Loucy (cell line): ENCODE data around the gene CHL1.

ENCODE experiments used
- H2AFZ ChIP-seq: fragments of 200-600 bp; sonication (generic); 2 replicates; pipeline ENCODE4 v1.6.0; 2016; ENCODE audit warnings: antibody characterized with exemption, mild to moderate bottlenecking, low read length, moderate library complexity
- H3F3A ChIP-seq: fragments of 200-600 bp; 2 replicates; pipeline ENCODE4 v1.6.0; 2016; ENCODE audit warnings: antibody characterized with exemption, low read depth, mild to moderate bottlenecking
- H3K27me3 ChIP-seq: fragments of 200-600 bp; sonication (generic); 2 replicates; pipeline ENCODE4 v1.6.1; 2014; ENCODE audit warnings: low read length, mild to moderate bottlenecking; ENCODE audit not compliant: insufficient read depth, poor library complexity, severe bottlenecking
- H3K36me3 ChIP-seq: fragments of 200-600 bp; sonication (generic); 2 replicates; pipeline ENCODE4 v1.6.1; 2016; ENCODE audit warnings: low read length; ENCODE audit not compliant: insufficient read depth
- H3K4me1 ChIP-seq: fragments of 200-600 bp; sonication (generic); 2 replicates; pipeline ENCODE4 v1.5.1; 2014; ENCODE audit warnings: low read length, mild to moderate bottlenecking; ENCODE audit not compliant: insufficient read depth, poor library complexity, severe bottlenecking
- H3K4me2 ChIP-seq: fragments of 200-600 bp; sonication (generic); 2 replicates; pipeline ENCODE4 v1.6.0; 2014; ENCODE audit warnings: antibody characterized with exemption, low read length, low read depth, mild to moderate bottlenecking; ENCODE audit not compliant: poor library complexity, severe bottlenecking
- H3K4me3 ChIP-seq: fragments of 200-600 bp; sonication (generic); 2 replicates; pipeline ENCODE4 v1.5.1; 2014; ENCODE audit warnings: low read length, mild to moderate bottlenecking, mixed read lengths; ENCODE audit not compliant: poor library complexity, severe bottlenecking
- H3K79me2 ChIP-seq: fragments of 200-600 bp; sonication (generic); 2 replicates; pipeline ENCODE4 v1.6.1; 2014; ENCODE audit warnings: low read length; ENCODE audit not compliant: insufficient read depth
- H3K9ac ChIP-seq: fragments of 200-600 bp; sonication (generic); 2 replicates; pipeline ENCODE4 v1.6.0; 2014; ENCODE audit warnings: mild to moderate bottlenecking, low read depth, low read length, moderate library complexity; ENCODE audit not compliant: poor library complexity, severe bottlenecking
- H3K9me2 ChIP-seq: fragments of 200-600 bp; sonication (generic); replicated peaks from 2 replicates; pipeline ENCODE4 v1.6.1; 2016; ENCODE audit warnings: low read depth, low read length, mixed read lengths
- H3K9me3 ChIP-seq: fragments of 200-600 bp; sonication (generic); 2 replicates; pipeline ENCODE4 v1.6.1; 2014; ENCODE audit warnings: mild to moderate bottlenecking, antibody characterized with exemption, low read length, low read depth; ENCODE audit not compliant: insufficient read depth
- H4K20me1 ChIP-seq: fragments of 200-600 bp; sonication (generic); 2 replicates; pipeline ENCODE4 v1.6.0; 2014; ENCODE audit warnings: antibody characterized with exemption, low read length, mild to moderate bottlenecking; ENCODE audit not compliant: insufficient read depth, poor library complexity, severe bottlenecking
- CTCF ChIP-seq: fragments of 200-600 bp; sonication (generic); conservative IDR thresholded peaks from 2 replicates; pipeline ENCODE4 v1.5.1; 2014; ENCODE audit warnings: mild to moderate bottlenecking, antibody characterized with exemption, low read length
- EZH2phosphoT487 ChIP-seq: fragments of 200-600 bp; IDR thresholded peaks from 2 replicates; pipeline ENCODE4 v1.6.1; 2018; ENCODE audit warnings: antibody characterized with exemption, mild to moderate bottlenecking, moderate library complexity, borderline replicate concordance

The CHL1 gene

GRCh38 chr3:228442-229182 lies 32.0 kb downstream of the CHL1 start:
- H3K79me2 ChIP-seq, result no peaks in the 10 kb centered on the region
- no peak overlapping the region for H3K9ac ChIP-seq
- H3F3A ChIP-seq, result no peaks in the 10 kb centered on the region
- H3K9me2 ChIP-seq, result no peaks in the 10 kb centered on the region
- H3K36me3 ChIP-seq, result no peaks in the 10 kb centered on the region
- no peak overlapping the region for H3K4me3 ChIP-seq
- no peaks in the 10 kb centered on the region for H3K27me3 ChIP-seq
- TF ChIP-seq EZH2phosphoT487, result no peak
- H3K4me2 ChIP-seq, result no peak overlapping the region
- no peaks in the 10 kb centered on the region for H3K4me1 ChIP-seq
- H2AFZ ChIP-seq, result no peak overlapping the region
- H3K9me3 ChIP-seq, result peaks cover 13% of the 10 kb centered on the region; the same call in 1 of the 2 replicates
- no peaks in the 10 kb centered on the region for H4K20me1 ChIP-seq

GRCh38 chr3:229183-229661 lies 32.7 kb downstream of the CHL1 start:
- no peaks in the 10 kb centered on the region for H3K9me2 ChIP-seq
- no peaks in the 10 kb centered on the region for H3K27me3 ChIP-seq
- H3K4me2 ChIP-seq, result no peak overlapping the region
- H3K4me1 ChIP-seq, result no peaks in the 10 kb centered on the region
- TF ChIP-seq CTCF (no peak), EZH2phosphoT487 (no peak)
- H2AFZ ChIP-seq, result no peak overlapping the region
- H3K9ac ChIP-seq, result no peak overlapping the region
- no peaks in the 10 kb centered on the region for H3K79me2 ChIP-seq
- H3K4me3 ChIP-seq, result no peak overlapping the region
- no peaks in the 10 kb centered on the region for H3F3A ChIP-seq
- no peaks in the 10 kb centered on the region for H4K20me1 ChIP-seq
- H3K9me3 ChIP-seq, result peaks cover 13% of the 10 kb centered on the region; the same call in 1 of the 2 replicates
- no peaks in the 10 kb centered on the region for H3K36me3 ChIP-seq

- Histone ChIP-seq H3F3A (no peaks in the 10 kb centered on the region), H3K79me2 (no peaks in the 10 kb centered on the region), H4K20me1 (no peaks in the 10 kb centered on the region), H3K27me3 (no peaks in the 10 kb centered on the region), H2AFZ (no peak overlapping the region), H3K4me1 (no peaks in the 10 kb centered on the region), H3K4me2 (no peak overlapping the region), H3K9ac (no peak overlapping the region), H3K9me2 (no peaks in the 10 kb centered on the region), H3K9me3 (peaks cover 16% of the 10 kb centered on the region; the same call in 1 of the 2 replicates), H3K36me3 (no peaks in the 10 kb centered on the region), H3K4me3 (no peak overlapping the region)
- TF ChIP-seq EZH2phosphoT487 (no peak), CTCF (no peak)
Measured at GRCh38 chr3:236881-237280, 40.3 kb downstream of the CHL1 start.
